Stomach (tissue), 4 donors: ENCODE measurements around the gene SLC1A2.

ENCODE experiments used
- EP300 ChIP-seq: sonication (generic); formaldehyde crosslinking; IDR thresholded peaks from one replicate; pipeline ENCODE4 v1.6.1; 2017; ENCODE audit warnings: antibody characterized with exemption
- POLR2A ChIP-seq, 4 donors: fragments of 450-650 bp; IDR thresholded peaks; one replicate each; pipeline ENCODE4 v1.6.1; 2016; ENCODE audit warnings: antibody characterized with exemption in 4 of 4, control low read depth in 2 of 4, mild to moderate bottlenecking in 1 of 4, moderate library complexity in 1 of 4
- POLR2AphosphoS5 ChIP-seq, 3 donors: sonication (generic); formaldehyde crosslinking; IDR thresholded peaks; one replicate each; pipeline ENCODE4 v1.6.1; 2016; ENCODE audit warnings: antibody characterized with exemption in 3 of 3
- TF ChIP-seq, protein P1 (sequence below), 7 experiments: fragments of 450-650 bp in 4 of 7; fragments of 200-600 bp in 3 of 7; sonication (generic) in 3 of 7; IDR thresholded peaks; one replicate each; pipeline ENCODE4 v1.5.1; 2016 to 2019; ENCODE audit warnings: antibody characterized with exemption in 7 of 7, control low read depth in 2 of 7, mild to moderate bottlenecking in 1 of 7

DNA sequence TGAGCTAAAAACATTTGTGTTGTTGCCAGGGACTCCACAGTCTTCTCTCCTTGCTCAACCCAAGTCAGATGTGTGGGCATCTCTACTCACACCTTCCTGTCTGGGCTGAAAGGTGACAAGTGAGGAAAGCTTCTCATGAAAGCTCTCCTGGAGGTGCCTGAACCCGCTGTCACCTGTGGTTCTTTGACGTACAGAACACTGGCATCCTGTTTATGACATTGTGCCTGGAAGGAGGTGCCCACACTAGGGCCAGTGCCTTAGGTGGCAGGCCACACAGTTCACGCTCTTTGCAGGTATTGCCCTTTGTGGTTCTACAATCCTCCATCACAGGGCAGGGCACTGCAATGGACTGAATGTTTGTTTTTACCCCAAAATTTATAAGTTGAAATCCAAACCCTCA lies 171.9 kb downstream of the SLC1A2 start:
- TF ChIP-seq EP300 (no peak), POLR2AphosphoS5 (IDR thresholded peaks at IDR 0.05) (no peak), POLR2A (IDR thresholded peaks at IDR 0.05) (no peak)
- TF ChIP-seq, protein P1, sequence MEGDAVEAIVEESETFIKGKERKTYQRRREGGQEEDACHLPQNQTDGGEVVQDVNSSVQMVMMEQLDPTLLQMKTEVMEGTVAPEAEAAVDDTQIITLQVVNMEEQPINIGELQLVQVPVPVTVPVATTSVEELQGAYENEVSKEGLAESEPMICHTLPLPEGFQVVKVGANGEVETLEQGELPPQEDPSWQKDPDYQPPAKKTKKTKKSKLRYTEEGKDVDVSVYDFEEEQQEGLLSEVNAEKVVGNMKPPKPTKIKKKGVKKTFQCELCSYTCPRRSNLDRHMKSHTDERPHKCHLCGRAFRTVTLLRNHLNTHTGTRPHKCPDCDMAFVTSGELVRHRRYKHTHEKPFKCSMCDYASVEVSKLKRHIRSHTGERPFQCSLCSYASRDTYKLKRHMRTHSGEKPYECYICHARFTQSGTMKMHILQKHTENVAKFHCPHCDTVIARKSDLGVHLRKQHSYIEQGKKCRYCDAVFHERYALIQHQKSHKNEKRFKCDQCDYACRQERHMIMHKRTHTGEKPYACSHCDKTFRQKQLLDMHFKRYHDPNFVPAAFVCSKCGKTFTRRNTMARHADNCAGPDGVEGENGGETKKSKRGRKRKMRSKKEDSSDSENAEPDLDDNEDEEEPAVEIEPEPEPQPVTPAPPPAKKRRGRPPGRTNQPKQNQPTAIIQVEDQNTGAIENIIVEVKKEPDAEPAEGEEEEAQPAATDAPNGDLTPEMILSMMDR (IDR thresholded peaks at IDR 0.05), result no peak
